Activated CD8-positive, alpha-beta memory T cell treated with anti-CD3 and anti-CD28 coated beads, Interleukin-2, amount 10 ng/mL, durations not matched to agents 7 days and 5 days (primary cell): ENCODE data around the gene DDX51. TPM values are rescaled to one million over a fixed set of nuclear protein-coding genes. Genes with fewer than 3 reads are reported as not detected.
A peak's percentile ranks its signal among the peaks of the same experiment; 100 is the strongest.

Experiments
- ATAC-seq: fragments of 150-1000 bp; cut with Tn5 transposase; one replicate; pipeline ENCODE4 v1.10.0; 2021; ENCODE audit warnings: moderate library complexity
- CTCF ChIA-PET: fragments of 350-600 bp; sonication (Branson Sonifier 250); formaldehyde crosslinking; loops from one replicate; lab custom pipeline; 2021; ENCODE audit warnings: antibody characterized with exemption; lab: Charles Lee
- DNase-seq: peaks from one replicate; pipeline ENCODE4 v3.0.0-alpha.2; 2020
- H3K27ac Mint-ChIP-seq: one replicate; pipeline ENCODE4 v1.8.0; 2021; ENCODE audit warnings: mild to moderate bottlenecking, mixed read lengths
- H3K27me3 Mint-ChIP-seq: one replicate; pipeline ENCODE4 v1.8.0; 2021; ENCODE audit warnings: mixed read lengths
- H3K36me3 Mint-ChIP-seq: one replicate; pipeline ENCODE4 v1.8.0; 2021; ENCODE audit warnings: mild to moderate bottlenecking, mixed read lengths
- H3K4me1 Mint-ChIP-seq: one replicate; pipeline ENCODE4 v1.8.0; 2021; ENCODE audit warnings: mixed read lengths
- H3K4me3 Mint-ChIP-seq: one replicate; pipeline ENCODE4 v1.8.0; 2021; ENCODE audit warnings: mild to moderate bottlenecking, moderate library complexity, mixed read lengths
- H3K9me3 Mint-ChIP-seq: one replicate; pipeline ENCODE4 v1.8.0; 2022; ENCODE audit warnings: low read depth, mixed read lengths
- total RNA-seq, 2 experiments: library from RNA; stranded (reverse); gene quantifications; one replicate each; pipeline ENCODE4 v1.2.3, GENCODE V29; 2021

DDX51 gene
- total RNA-seq, 2 experiments from 2014 or later: 24.4 to 30.5 TPM

DNA sequence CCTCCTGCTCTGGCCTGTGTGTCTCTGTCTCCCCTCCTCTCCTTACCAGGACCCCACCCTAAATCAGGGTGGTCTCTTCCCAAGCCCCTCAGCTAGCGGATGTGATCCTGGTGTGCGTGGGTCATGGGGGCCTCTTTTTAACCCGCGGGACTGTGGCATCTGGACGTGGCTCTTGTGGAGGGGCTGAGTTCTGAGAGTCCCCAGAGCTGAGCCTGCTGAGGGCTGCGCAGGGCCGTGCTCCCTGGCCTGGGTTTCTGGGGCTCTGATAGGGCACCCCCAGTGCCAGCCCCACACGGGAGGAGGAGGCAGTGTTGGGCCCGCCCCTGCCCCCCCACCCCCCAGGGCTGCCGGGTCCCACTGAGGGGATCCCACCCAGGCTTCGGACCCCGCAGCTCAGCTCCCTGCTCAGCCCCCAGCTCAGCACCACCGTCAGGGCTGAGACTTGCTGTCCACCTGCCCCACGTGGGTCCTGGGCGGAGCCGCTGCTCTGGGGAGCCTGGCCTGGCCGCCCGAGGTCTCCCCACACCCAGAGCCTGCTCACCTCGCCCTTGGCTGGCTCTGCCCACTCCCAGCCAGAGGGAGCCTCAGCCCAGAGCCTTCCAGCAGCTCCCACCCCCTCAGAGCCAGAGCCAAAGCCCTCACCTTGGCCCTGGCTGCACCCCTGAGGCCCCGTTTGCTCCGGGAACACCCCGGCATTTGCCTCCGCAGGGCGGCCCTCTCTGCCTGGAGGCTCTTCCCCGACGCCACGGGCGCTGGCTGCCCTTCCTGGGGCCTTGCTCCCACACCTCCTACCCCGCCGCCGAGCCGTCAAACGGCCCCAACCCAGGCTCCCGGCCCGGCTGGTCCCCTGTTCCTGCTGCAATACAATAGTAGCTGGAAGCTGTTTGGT lies 31.6 kb upstream of the DDX51 start:
- no peak overlapping the region for H3K4me3 Mint-ChIP-seq
- CTCF ChIA-PET: interaction anchor here (1.6 kb wide), 1 partner anchor 8 kb away, joined by 6 read pairs; no protein-coding TSS in a partner anchor
- DNase-seq (no peak), ATAC-seq (no peak)
- H3K27me3 Mint-ChIP-seq: peaks cover 18% of the 10 kb centered on the region
- no peak overlapping the region for H3K27ac Mint-ChIP-seq
- peaks cover 27% of the 10 kb centered on the region for H3K4me1 Mint-ChIP-seq
- no peaks in the 10 kb centered on the region for H3K9me3 Mint-ChIP-seq
- H3K36me3 Mint-ChIP-seq: no peaks in the 10 kb centered on the region

DNA sequence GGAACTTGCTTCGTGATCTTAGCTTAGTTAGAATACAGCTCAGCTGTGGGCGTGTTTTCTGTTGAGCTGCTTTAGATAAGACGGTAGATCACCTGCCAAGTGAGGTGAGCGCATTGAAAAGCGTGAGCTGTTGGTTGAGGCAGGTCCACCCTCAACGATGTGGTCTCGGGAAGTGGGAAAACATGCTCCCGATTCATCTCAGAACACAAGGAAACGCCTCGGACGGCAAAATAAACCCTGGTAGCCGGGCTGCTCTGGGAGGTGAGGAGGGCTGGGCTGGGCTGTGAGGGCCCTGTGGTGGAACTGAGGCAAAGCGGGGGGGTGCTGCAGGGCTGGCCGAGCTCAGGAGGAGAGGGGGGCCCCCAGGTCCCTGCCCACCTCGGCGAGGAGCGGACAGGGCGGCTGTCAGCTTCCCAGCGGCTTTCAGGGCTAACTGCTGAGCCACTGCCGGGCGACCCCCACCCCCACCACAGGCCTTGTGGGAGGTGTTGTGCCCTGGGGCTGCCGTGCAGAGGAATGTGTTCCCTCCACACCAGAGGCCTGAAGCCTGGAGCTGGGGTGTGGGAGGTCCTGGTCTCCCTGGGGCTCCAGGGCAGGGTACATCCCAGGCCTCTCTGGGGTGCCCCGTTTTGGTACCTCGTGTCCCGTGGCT lies 30.8 kb upstream of the DDX51 start:
- peaks cover 18% of the 10 kb centered on the region for H3K27me3 Mint-ChIP-seq
- H3K27ac Mint-ChIP-seq: peak overlapping the region; percentile 24
- peaks cover 27% of the 10 kb centered on the region for H3K4me1 Mint-ChIP-seq
- CTCF ChIA-PET: interaction anchor here (1.2 to 1.6 kb wide), 2 partner anchors 9 to 21 kb away, joined by 6 to 8 read pairs; no protein-coding TSS in a partner anchor
- ATAC-seq (no peak), DNase-seq (no peak)
- H3K9me3 Mint-ChIP-seq: no peaks in the 10 kb centered on the region
- H3K36me3 Mint-ChIP-seq: no peaks in the 10 kb centered on the region
- no peak overlapping the region for H3K4me3 Mint-ChIP-seq

DNA sequence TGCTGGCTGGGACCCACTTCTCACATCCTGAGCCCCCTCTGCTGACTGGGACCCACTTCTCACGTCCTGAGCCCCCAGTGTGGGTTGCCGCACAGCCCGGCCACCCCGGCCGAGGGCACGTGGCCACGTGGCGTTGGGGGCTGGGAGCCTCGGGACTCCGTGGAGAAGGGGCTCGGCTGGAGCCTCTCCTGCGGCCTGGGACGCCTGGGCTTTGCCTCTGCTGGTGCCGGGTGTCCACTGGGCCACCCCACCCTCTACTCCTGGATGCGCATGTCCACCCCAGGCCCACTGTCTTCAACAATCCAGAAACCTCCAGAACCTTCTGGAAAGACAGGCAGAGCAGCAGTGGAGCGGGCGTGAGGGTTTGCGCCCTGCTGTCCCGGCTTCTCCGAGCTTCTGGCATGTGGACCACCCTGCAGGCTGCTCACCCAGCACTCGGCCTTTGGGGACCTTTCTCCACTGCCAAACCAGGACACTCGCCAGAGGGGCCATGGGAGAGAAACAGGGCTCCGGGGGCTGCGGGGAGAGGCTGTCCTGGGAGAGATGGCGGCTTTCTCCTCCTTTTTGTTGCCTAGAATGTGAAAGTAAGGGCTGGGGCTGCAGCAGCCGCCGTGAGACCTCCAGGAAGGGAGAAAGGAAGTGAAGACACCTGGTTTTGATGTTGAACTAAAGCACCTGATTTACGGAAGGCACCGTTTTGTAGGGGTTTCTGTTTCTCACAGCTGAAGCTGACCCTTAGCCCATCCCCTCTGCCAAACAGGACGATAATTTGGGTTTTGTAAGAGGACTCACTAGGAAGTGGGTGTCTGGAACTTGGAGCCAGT lies 30.1 kb upstream of the DDX51 start:
- DNase-seq (no peak), ATAC-seq (no peak)
- peaks cover 27% of the 10 kb centered on the region for H3K4me1 Mint-ChIP-seq
- H3K27ac Mint-ChIP-seq: peak overlapping the region; percentile 24
- H3K36me3 Mint-ChIP-seq: no peaks in the 10 kb centered on the region
- no peak overlapping the region for H3K4me3 Mint-ChIP-seq
- peaks cover 18% of the 10 kb centered on the region for H3K27me3 Mint-ChIP-seq
- CTCF ChIA-PET: interaction anchor here (1.2 to 1.6 kb wide), 2 partner anchors 10 to 21 kb away, joined by 6 to 8 read pairs; no protein-coding TSS in a partner anchor
- H3K9me3 Mint-ChIP-seq: no peaks in the 10 kb centered on the region

DNA sequence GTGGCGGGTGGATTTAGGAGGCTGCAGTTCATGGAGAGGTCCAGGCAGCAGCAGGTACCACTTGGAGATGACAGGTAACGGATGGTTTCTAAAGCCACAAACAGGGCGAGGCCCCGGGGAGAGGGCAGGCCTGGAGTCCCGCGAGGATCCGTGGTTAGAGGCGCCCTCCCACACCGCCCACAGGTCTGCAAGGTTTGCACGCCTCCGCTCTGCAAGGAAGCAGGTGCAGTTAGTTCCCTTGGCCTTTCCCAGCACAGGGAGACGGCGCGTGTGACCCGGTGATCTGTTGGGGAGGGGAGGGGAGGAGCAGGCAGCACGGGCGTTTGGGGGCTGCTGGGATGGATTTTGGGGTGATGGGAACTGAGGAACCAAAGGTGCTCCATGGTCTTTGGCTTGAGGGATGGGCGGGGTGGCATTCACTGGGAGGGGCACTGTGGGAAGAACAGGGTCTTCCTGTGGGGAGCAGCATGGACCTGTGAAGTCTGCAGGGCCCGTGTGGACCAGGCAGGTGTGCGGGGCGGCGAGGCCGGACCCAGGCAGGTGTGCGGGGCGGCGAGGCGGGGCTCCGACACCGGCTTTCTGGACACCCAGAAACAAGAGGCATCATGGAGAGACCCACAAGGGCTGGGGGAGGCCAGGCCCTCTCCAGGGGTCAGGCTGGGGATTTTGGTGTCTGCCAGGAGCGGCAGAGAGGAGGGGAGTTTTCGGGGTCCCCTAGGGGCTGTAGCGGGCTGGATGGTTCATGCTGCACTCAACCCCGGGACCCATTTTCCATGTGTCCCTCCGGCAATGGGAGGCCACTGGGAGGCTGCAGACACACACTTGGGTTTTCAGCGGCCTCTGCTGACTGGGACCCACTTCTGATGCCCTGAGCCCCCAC lies 29.3 kb upstream of the DDX51 start:
- CTCF ChIA-PET: no interaction called here
- ATAC-seq: peak; percentile 53
- Mint-ChIP-seq H3K36me3 (no peaks in the 10 kb centered on the region), H3K27me3 (peaks cover 18% of the 10 kb centered on the region), H3K27ac (no peak overlapping the region), H3K4me3 (no peak overlapping the region), H3K9me3 (no peaks in the 10 kb centered on the region), H3K4me1 (peaks cover 18% of the 10 kb centered on the region)
- DNase-seq: peak; percentile 65

DNA sequence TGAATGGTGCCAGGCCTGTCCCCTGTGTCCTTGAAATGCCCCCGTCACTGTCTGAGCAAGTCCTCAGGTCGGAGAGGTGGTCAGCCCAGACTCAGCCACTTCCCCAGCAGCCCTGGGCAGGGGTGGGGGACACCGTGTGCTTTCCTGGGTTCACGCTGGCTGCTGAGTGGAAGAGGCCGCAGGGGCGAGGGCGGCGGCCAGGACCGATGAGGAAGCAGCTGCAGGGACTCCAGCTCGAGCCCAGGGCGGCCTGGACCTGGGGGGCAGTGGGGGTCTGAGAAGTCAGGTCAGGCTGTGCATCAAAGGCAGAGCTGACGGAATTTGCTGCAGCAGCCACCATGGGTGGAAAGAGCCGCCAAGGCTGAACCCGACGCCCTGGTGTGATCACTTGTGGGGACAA lies 28.5 kb upstream of the DDX51 start:
- Mint-ChIP-seq H3K36me3 (no peaks in the 10 kb centered on the region), H3K27me3 (peaks cover 18% of the 10 kb centered on the region), H3K4me3 (no peak overlapping the region), H3K9me3 (no peaks in the 10 kb centered on the region), H3K27ac (no peak overlapping the region), H3K4me1 (peaks cover 19% of the 10 kb centered on the region)
- DNase-seq (no peak), ATAC-seq (no peak)
- CTCF ChIA-PET: no interaction called here

DNA sequence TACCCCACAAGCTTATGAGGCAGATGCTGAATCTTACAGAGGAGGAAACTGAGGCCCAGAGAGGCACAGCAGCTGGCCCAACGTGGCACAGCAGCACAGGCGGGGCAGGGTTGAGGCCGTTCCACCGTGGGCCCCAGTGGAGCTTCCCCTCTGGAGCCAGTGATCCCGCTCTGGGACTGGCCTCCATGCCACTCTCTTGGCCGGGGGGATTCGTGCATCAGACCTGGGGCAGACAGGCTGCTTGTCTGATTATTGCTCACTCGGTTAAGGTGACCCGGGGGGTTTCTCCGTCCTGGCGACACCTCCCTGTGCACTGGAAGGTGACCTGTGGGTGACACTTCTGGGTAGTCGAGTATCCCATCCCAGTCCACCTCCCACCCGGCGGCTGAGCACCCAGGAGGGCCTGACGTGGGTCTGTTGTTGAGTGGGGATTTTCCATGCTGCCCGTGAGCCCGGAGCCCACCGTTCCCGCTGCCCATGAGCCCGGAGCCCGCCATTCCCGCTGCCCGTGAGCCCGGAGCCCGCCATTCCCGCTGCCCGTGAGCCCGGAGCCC lies 27.9 kb upstream of the DDX51 start:
- Mint-ChIP-seq H3K27ac (no peak overlapping the region), H3K4me3 (no peak overlapping the region), H3K27me3 (peaks cover 17% of the 10 kb centered on the region), H3K36me3 (no peaks in the 10 kb centered on the region), H3K9me3 (peaks cover 2% of the 10 kb centered on the region), H3K4me1 (peaks cover 20% of the 10 kb centered on the region)
- no peak for ATAC-seq
- CTCF ChIA-PET: interaction anchor here (0.8 to 1.2 kb wide), 2 partner anchors 9 to 14 kb away, joined by 3 read pairs; no protein-coding TSS in a partner anchor
- DNase-seq: no peak

DNA sequence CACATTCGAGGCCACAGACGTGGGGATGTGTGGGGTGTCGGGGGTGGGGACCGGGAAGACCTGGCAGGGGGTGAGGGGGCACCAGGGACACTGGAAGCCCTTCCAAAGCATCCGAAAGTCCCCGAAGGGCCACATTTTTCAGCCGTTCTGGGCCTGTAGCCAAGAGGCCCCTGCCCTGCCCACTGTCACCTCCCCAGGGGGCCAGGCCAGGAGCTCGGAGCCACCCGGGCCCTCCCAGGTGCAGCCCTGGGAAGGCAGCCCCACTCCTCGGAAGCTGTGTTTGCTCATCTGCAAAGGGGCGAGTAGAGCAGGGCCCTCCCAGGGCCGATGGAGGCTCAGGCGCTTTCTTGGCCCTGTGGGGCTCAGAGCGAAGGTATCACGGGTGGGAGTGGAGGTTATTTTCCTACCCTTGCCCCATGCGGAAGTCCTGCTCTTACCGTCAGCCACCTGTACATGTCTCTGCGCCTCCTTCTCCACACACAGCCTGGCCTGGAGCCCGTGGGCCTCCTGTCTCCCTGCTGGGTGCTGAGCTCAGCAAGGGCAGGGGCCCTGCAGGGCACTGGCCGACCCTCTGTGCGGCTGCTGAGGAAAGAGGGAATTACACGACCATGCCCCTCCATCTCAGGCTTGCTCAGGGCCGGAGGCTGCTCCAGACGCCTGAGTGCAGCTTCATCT lies 27.3 kb upstream of the DDX51 start:
- CTCF ChIA-PET: interaction anchor here (0.8 to 1.2 kb wide), 2 partner anchors 9 to 15 kb away, joined by 3 read pairs; no protein-coding TSS in a partner anchor
- Mint-ChIP-seq H3K36me3 (no peaks in the 10 kb centered on the region), H3K27ac (no peak overlapping the region), H3K4me3 (no peak overlapping the region), H3K27me3 (peaks cover 15% of the 10 kb centered on the region), H3K4me1 (peaks cover 20% of the 10 kb centered on the region), H3K9me3 (peaks cover 5% of the 10 kb centered on the region)
- ATAC-seq: no peak
- DNase-seq: no peak

DNA sequence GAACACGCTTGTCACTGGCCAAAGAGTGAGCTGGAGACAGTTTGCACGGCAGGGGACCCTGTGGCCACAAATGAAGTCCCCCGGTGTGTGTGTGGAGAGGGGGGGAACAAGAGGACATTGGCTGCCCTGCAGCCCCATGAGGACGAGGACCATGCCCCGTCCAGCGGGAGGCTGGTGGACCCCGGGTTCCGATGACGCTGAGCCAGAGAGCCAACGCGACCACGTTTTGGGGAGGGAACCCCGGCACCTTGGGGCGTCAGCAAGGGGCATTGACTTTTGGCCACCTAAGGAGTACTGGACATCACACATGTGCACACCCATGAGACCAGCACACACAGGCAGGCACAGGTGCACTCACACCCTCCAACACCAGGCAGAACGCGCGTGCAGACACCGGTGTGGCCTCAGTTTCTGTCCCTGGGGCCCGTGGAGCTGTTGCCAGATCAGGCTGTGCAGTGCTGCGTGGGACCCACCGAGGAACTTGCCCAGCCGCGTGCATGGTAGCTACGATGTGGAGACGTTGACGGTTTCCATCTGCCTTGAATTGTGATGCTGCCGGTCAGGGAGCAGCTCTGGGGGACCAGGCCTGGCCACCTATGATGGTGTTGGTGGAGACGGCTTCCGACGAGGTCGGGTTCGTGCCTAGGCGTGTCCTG lies 26.6 kb upstream of the DDX51 start:
- ATAC-seq (no peak), DNase-seq (no peak)
- Mint-ChIP-seq H3K4me1 (peaks cover 20% of the 10 kb centered on the region), H3K36me3 (no peaks in the 10 kb centered on the region), H3K27me3 (peaks cover 15% of the 10 kb centered on the region), H3K27ac (no peak overlapping the region), H3K9me3 (peaks cover 7% of the 10 kb centered on the region), H3K4me3 (no peak overlapping the region)
- CTCF ChIA-PET: no interaction called here

DNA sequence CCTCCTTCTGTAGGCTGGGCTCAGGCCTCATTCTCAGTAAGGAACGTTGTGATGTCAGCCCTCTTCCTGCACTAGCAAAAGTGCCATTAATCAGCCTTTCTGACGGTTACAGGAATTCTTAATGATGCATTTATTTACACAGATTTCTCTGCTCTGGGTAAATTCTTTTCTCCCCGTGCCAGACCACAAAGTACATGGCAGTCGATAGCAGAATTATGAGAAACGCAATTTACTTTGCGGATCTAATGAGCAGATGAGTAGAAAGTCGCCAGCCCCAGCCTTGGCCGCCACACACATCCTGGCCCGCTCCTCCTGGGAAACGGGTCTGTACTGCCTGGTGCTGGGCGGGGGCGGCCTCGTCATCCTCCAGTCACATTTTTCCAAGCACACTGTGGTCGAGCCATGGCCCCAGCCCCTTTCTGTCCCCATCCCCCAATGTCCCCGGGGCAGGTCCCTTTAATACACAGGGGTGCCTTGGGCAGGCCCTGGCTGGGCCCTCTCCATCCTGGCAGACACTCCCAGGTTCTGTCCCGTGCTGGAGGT lies 26.0 kb upstream of the DDX51 start:
- H3K27me3 Mint-ChIP-seq: peaks cover 15% of the 10 kb centered on the region
- no peak overlapping the region for H3K27ac Mint-ChIP-seq
- ATAC-seq: no peak
- peaks cover 20% of the 10 kb centered on the region for H3K4me1 Mint-ChIP-seq
- no peaks in the 10 kb centered on the region for H3K36me3 Mint-ChIP-seq
- H3K4me3 Mint-ChIP-seq: no peak overlapping the region
- CTCF ChIA-PET: no interaction called here
- peaks cover 7% of the 10 kb centered on the region for H3K9me3 Mint-ChIP-seq
- no peak for DNase-seq

DNA sequence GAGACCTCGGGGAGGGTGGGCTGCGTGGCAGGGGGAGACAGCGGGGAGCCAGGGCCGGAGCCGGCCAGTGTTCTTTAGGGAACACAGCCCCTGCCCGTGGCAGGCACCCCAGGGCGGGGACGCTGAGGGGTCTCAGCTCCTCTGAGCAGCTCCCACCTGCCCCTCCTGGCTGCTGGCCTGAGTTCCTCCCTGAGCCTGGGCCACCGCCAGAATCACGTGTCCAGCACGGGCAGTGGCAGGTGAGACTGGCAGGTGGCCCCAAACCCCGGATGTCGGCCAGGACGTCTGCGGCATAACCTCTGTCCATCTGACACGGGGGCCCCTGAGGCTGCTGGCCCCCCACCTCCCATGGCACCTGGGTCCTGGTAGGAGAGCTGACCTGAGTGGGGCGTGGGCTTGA lies 25.3 kb upstream of the DDX51 start:
- Mint-ChIP-seq H3K4me3 (no peak overlapping the region), H3K4me1 (peaks cover 15% of the 10 kb centered on the region), H3K27me3 (peaks cover 12% of the 10 kb centered on the region), H3K9me3 (peaks cover 7% of the 10 kb centered on the region), H3K27ac (no peak overlapping the region), H3K36me3 (no peaks in the 10 kb centered on the region)
- CTCF ChIA-PET: no interaction called here
- DNase-seq (no peak), ATAC-seq (no peak)

DNA sequence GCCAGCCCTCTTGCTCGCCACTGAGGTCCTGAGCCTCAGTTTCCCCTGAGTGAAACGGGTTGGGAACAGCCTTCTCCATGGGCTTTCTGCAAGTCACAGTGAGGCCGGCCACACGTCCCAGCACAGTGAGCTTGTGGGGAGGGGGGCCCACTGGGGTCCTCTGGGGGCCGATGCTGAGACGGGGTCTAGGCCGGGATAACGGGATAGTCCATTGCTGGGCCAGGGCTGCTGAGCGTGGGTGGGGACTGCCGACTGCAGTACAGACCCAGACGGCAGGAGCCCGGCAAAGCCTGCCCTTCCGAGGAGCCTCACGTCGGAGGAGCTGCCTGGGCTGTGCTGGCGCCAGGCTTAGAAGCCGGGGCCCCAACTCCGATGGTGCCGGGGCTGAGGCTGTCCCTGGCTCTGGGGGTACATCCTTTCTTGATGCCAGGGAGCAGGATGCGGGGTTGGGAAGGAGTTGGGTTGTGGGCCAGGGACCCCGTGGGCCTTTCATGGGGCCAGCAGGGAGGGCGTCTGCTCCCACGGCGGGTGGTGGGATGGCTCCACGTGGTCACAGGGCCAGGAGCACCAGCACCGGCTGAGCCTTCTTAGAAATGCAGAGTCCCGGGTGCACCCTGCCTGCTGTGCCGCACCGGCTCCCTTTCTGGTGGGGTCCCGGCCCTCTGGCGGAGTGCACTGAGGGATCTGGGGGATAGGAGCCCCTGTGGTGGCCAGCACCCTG lies 24.4 kb upstream of the DDX51 start:
- H3K27ac Mint-ChIP-seq: no peak overlapping the region
- CTCF ChIA-PET: interaction anchor here (1.5 to 1.8 kb wide), 2 partner anchors 15 to 21 kb away, joined by 3 to 4 read pairs; no protein-coding TSS in a partner anchor
- H3K4me3 Mint-ChIP-seq: no peak overlapping the region
- ATAC-seq: no peak
- H3K36me3 Mint-ChIP-seq: no peaks in the 10 kb centered on the region
- DNase-seq: no peak
- H3K27me3 Mint-ChIP-seq: peaks cover 14% of the 10 kb centered on the region
- H3K4me1 Mint-ChIP-seq: peaks cover 18% of the 10 kb centered on the region
- H3K9me3 Mint-ChIP-seq: peaks cover 7% of the 10 kb centered on the region
